Stimulated activated CD4-positive, alpha-beta T cell treated with anti-CD3 and anti-CD28 coated beads, Interleukin-12 subunit alpha, Interleukin-12 subunit beta, amount 100 ng/mL, for 48 hours (primary cell): Measurements from ENCODE around the gene CLDN1.
"Not testable (repeated sequence)": the region's sequence is repeated elsewhere in the genome, so short reads cannot be mapped to it uniquely, and the experiment has no call there.

Source experiments
- DNase-seq, 3 donors: peaks; one replicate each; pipeline ENCODE4 v3.0.0-alpha.2; 2020; ENCODE audit warnings: low read depth in 2 of 3, low spot score in 1 of 3

The CLDN1 gene

GRCh38 chr3:190294030-190294429 lies 28.2 kb downstream of the CLDN1 start:
- no peak for DNase-seq

- no peak for DNase-seq
Observed at GRCh38 chr3:190293621-190294020, 28.6 kb downstream of the CLDN1 start.

- DNase-seq, result no peak
Observed at GRCh38 chr3:190291994-190292584, 30.2 kb downstream of the CLDN1 start.

- no peak for DNase-seq
Observed at GRCh38 chr3:190289989-190290388, 32.3 kb downstream of the CLDN1 start.

GRCh38 chr3:190288836-190289235 lies 33.4 kb downstream of the CLDN1 start:
- DNase-seq, result no peak

GRCh38 chr3:190286014-190286413 lies 36.2 kb downstream of the CLDN1 start:
- no peak for DNase-seq

GRCh38 chr3:190281308-190282051 lies 40.8 kb downstream of the CLDN1 start:
- no peak for DNase-seq

- no peak for DNase-seq
Observed at GRCh38 chr3:190279690-190280089, 42.6 kb downstream of the CLDN1 start.

- DNase-seq, result no peak
Observed at GRCh38 chr3:190272747-190273146, 49.5 kb downstream of the CLDN1 start.

- DNase-seq, result no peak
Observed at GRCh38 chr3:190269101-190269500, 53.1 kb downstream of the CLDN1 start.

GRCh38 chr3:190267464-190267863 lies 54.8 kb downstream of the CLDN1 start:
- DNase-seq, result not testable (repeated sequence)

- DNase-seq, result no peak
Observed at GRCh38 chr3:190266913-190267290, 55.3 kb downstream of the CLDN1 start.

GRCh38 chr3:190266265-190266912 lies 55.9 kb downstream of the CLDN1 start:
- no peak for DNase-seq

- DNase-seq, result no peak
Observed at GRCh38 chr3:190265796-190266195, 56.5 kb downstream of the CLDN1 start.

GRCh38 chr3:190265126-190265525 lies 57.1 kb downstream of the CLDN1 start:
- no peak for DNase-seq

GRCh38 chr3:190261740-190262139 lies 60.5 kb downstream of the CLDN1 start:
- DNase-seq, result no peak

GRCh38 chr3:190261015-190261414 lies 61.2 kb downstream of the CLDN1 start:
- no peak for DNase-seq

- DNase-seq, result no peak
Observed at GRCh38 chr3:190260301-190260700, 61.9 kb downstream of the CLDN1 start.

- no peak for DNase-seq
Observed at GRCh38 chr3:190258634-190259033, 63.6 kb downstream of the CLDN1 start.
